H1 (cell line): Measurements from ENCODE around the gene TMEM255B.

Experiments
- CREB1 ChIP-seq: IDR thresholded peaks from 2 replicates; pipeline ENCODE4 v1.6.1; 2012; ENCODE audit warnings: inconsistent platforms
- CTBP2 ChIP-seq: IDR thresholded peaks from 2 replicates; pipeline ENCODE4 v1.7.0; 2011; ENCODE audit warnings: borderline replicate concordance, mild to moderate bottlenecking, moderate library complexity, mixed read lengths, low read length; ENCODE audit not compliant: insufficient read depth, insufficient read length
- GTF2F1 ChIP-seq: IDR thresholded peaks from 2 replicates; pipeline ENCODE4 v1.6.1; 2012; ENCODE audit warnings: low read depth, low read length, improper control_type of control experiment, borderline replicate concordance
- HDAC6 ChIP-seq: IDR thresholded peaks from one replicate; pipeline ENCODE4 v1.7.1; 2012; ENCODE audit warnings: low read depth, mild to moderate bottlenecking, inconsistent platforms, low read length, moderate library complexity
- POLR2AphosphoS5 ChIP-seq: IDR thresholded peaks from 2 replicates; pipeline ENCODE4 v1.6.1; 2011; ENCODE audit warnings: low read depth, low read length
- RAD21 ChIP-seq, 2 experiments: IDR thresholded peaks in 1 of 2; conservative IDR thresholded peaks in 1 of 2; 2 replicates each; pipeline ENCODE4 v1.6.1; 2011; ENCODE audit warnings: low read depth in 2 of 2, low read length in 2 of 2, improper control_type of control experiment in 1 of 2, inconsistent platforms in 1 of 2, mild to moderate bottlenecking in 1 of 2, moderate library complexity in 1 of 2
- SP1 ChIP-seq: IDR thresholded peaks from 2 replicates; pipeline ENCODE4 v1.6.1; 2011; ENCODE audit warnings: low read depth, low read length
- TBP ChIP-seq: IDR thresholded peaks from 2 replicates; pipeline ENCODE4 v1.6.1; 2011; ENCODE audit warnings: low read depth, low read length, improper control_type of control experiment

GRCh38 chr13:113777311-113778260 lies 18.6 kb downstream of the TMEM255B start:
- TF ChIP-seq POLR2AphosphoS5 = no peak
- no peak for TF ChIP-seq CREB1
- no peak for TF ChIP-seq HDAC6
- no peak for TF ChIP-seq CTBP2
- TF ChIP-seq SP1 = no peak
- TF ChIP-seq RAD21 (IDR thresholded peaks at IDR 0.05 in 1 of 2, conservative IDR thresholded peaks at IDR 0.05 in 1 of 2; ENCODE audit: low read depth in 2 of 2, low read length in 2 of 2) = no peak
- no peak for TF ChIP-seq GTF2F1
- TF ChIP-seq TBP = no peak
